ENCODE results near the gene MYO6.
A peak's percentile ranks its signal among the peaks of the same experiment; 100 is the strongest.
"Not testable (repeated sequence)": the region's sequence is repeated elsewhere in the genome, so short reads cannot be mapped to it uniquely, and the experiment has no call there.

MYO6 gene

GRCh38 chr6:75893058-75893775 lies 144.2 kb downstream of the MYO6 start:
- DNase-seq (ENCODE audit: low spot score) = peak; percentile 75

- no peak for DNase-seq (ENCODE audit: low spot score)
Measured at GRCh38 chr6:75893776-75894152, 144.7 kb downstream of the MYO6 start.

- DNase-seq (ENCODE audit: low spot score) = no peak
Measured at GRCh38 chr6:75896526-75896925, 147.5 kb downstream of the MYO6 start.

- not testable (repeated sequence) for DNase-seq (ENCODE audit: low spot score)
Measured at GRCh38 chr6:75900216-75900615, 151.2 kb downstream of the MYO6 start.

- DNase-seq (ENCODE audit: low spot score) = not testable (repeated sequence)
Measured at GRCh38 chr6:75905129-75905528, 156.1 kb downstream of the MYO6 start.

GRCh38 chr6:75906871-75907270 lies 157.8 kb downstream of the MYO6 start:
- DNase-seq (ENCODE audit: low spot score) = no peak

GRCh38 chr6:75907444-75907843 lies 158.4 kb downstream of the MYO6 start:
- DNase-seq (ENCODE audit: low spot score) = no peak

- DNase-seq (ENCODE audit: low spot score) = no peak
Measured at GRCh38 chr6:75913040-75913439, 164.0 kb downstream of the MYO6 start.

- no peak for DNase-seq (ENCODE audit: low spot score)
Measured at GRCh38 chr6:75922226-75922625, 173.2 kb downstream of the MYO6 start.

- no peak for DNase-seq (ENCODE audit: low spot score)
Measured at GRCh38 chr6:75926293-75927168, 177.5 kb downstream of the MYO6 start.

GRCh38 chr6:75931011-75931680 lies 182.1 kb downstream of the MYO6 start:
- no peak for DNase-seq (ENCODE audit: low spot score)

GRCh38 chr6:75932067-75932466 lies 183.0 kb downstream of the MYO6 start:
- DNase-seq (ENCODE audit: low spot score) = peak; percentile 52

- no peak for DNase-seq (ENCODE audit: low spot score)
Measured at GRCh38 chr6:75933387-75933975, 184.4 kb downstream of the MYO6 start.

- DNase-seq (ENCODE audit: low spot score) = peak; percentile 72
Measured at GRCh38 chr6:75934643-75935472, 185.8 kb downstream of the MYO6 start.

GRCh38 chr6:75935473-75935793 lies 186.4 kb downstream of the MYO6 start:
- no peak for DNase-seq (ENCODE audit: low spot score)

GRCh38 chr6:75936682-75937081 lies 187.6 kb downstream of the MYO6 start:
- no peak for DNase-seq (ENCODE audit: low spot score)

- DNase-seq (ENCODE audit: low spot score) = no peak
Measured at GRCh38 chr6:75937846-75938245, 188.8 kb downstream of the MYO6 start.

GRCh38 chr6:75940564-75940963 lies 191.5 kb downstream of the MYO6 start:
- DNase-seq (ENCODE audit: low spot score) = no peak

GRCh38 chr6:75941509-75941908 lies 192.5 kb downstream of the MYO6 start:
- no peak for DNase-seq (ENCODE audit: low spot score)

GRCh38 chr6:75943381-75943780 lies 194.3 kb downstream of the MYO6 start:
- no peak for DNase-seq (ENCODE audit: low spot score)

- no peak for DNase-seq (ENCODE audit: low spot score)
Measured at GRCh38 chr6:75946146-75946831, 197.2 kb downstream of the MYO6 start.
